ENCODE measurements around the gene ATXN1. TPM values are rescaled to one million over a fixed set of nuclear protein-coding genes. Genes with fewer than 3 reads are reported as not detected.

ATXN1 gene
- total RNA-seq, 1 experiment from 2014 or later, result 5.6 TPM

- H3K56ac ChIP-seq (ENCODE audit: insufficient read length, low read depth, low read length), result no peak overlapping the region
- no peaks in the 10 kb centered on the region for H3K27me3 ChIP-seq (ENCODE audit: insufficient read depth, low read length)
- no peak overlapping the region for H3K4ac ChIP-seq (ENCODE audit: low read depth, low read length)
- no peaks in the 10 kb centered on the region for H3K79me2 ChIP-seq (ENCODE audit: insufficient read depth, low read length)
- H3K23ac ChIP-seq (ENCODE audit: insufficient read length, low read depth, low read length), result no peak overlapping the region
- H3K27ac Mint-ChIP-seq, result no peak overlapping the region; a peak in 1 of 7 replicates
- H3T11ph ChIP-seq (ENCODE audit: low read length), result no peak overlapping the region
- no peak overlapping the region for H2AK5ac ChIP-seq (ENCODE audit: insufficient read length, low read length)
- no peak overlapping the region for H2BK12ac ChIP-seq (ENCODE audit: insufficient read length, low read depth, low read length)
- DNase-seq, result no peak
- H3K18ac ChIP-seq (ENCODE audit: insufficient read length, low read depth, low read length), result no peak overlapping the region
- H3K9me3 ChIP-seq (ENCODE audit: control insufficient read depth, low read depth, low read length), result no peaks in the 10 kb centered on the region
- no peak overlapping the region for H2AFZ ChIP-seq (ENCODE audit: low read length)
- no peak overlapping the region for H2BK15ac ChIP-seq (ENCODE audit: low read depth, low read length)
- peaks cover 12% of the 10 kb centered on the region in 2 experiments for H3K4me1 Mint-ChIP-seq
- no peak overlapping the region for H3K4me2 ChIP-seq (ENCODE audit: insufficient read depth, insufficient read length, low read length)
- H4K91ac ChIP-seq (ENCODE audit: insufficient read length, low read depth, low read length), result no peak overlapping the region
- no peak overlapping the region for H2BK120ac ChIP-seq (ENCODE audit: low read depth, low read length, poor library complexity, severe bottlenecking)
- no peak for TF ChIP-seq CTCF (conservative IDR thresholded peaks at IDR 0.05)
- no peak overlapping the region for H2BK20ac ChIP-seq (ENCODE audit: low read depth, low read length, poor library complexity, severe bottlenecking)
- H2BK5ac ChIP-seq (ENCODE audit: insufficient read length, low read length), result no peak overlapping the region
- no peaks in the 10 kb centered on the region; the same call in 1 of the 2 replicates for H3K27me3 Mint-ChIP-seq (ENCODE audit: low read depth)
- no peak overlapping the region for H3K27ac ChIP-seq (ENCODE audit: insufficient read length, low read depth, low read length)
- H3K4me1 ChIP-seq (ENCODE audit: insufficient read depth, low read length), result no peaks in the 10 kb centered on the region
- no peaks in the 10 kb centered on the region for H3K23me2 ChIP-seq (ENCODE audit: insufficient read length, low read depth, low read length, poor library complexity, severe bottlenecking)
- no CpG with 5 or more reads among the region's 13 CpGs for WGBS (ENCODE audit: extremely low coverage, insufficient read length, low lambda C conversion rate)
- H3K9ac ChIP-seq (ENCODE audit: extremely low read depth, insufficient read length, low read length), result no peak overlapping the region
- H3K36me3 Mint-ChIP-seq (ENCODE audit: insufficient read depth in 1 of 3, low read depth in 3 of 3), result no peaks in the 10 kb centered on the region
- no peaks in the 10 kb centered on the region for H4K20me1 ChIP-seq (ENCODE audit: control insufficient read depth, insufficient read depth, insufficient read length)
- no peaks in the 10 kb centered on the region for H3K79me1 ChIP-seq (ENCODE audit: insufficient read depth, low read depth, low read length, poor library complexity, severe bottlenecking)
- H4K5ac ChIP-seq (ENCODE audit: insufficient read length, low read depth, low read length), result no peak overlapping the region
- no peaks in the 10 kb centered on the region; a peak in 2 of 5 replicates for H3K9me3 Mint-ChIP-seq
- no peak overlapping the region for H3K4me3 Mint-ChIP-seq
- H3K14ac ChIP-seq (ENCODE audit: insufficient read depth, low read length), result no peak overlapping the region
- H4K8ac ChIP-seq (replicated peaks; ENCODE audit: insufficient read length, low read depth, low read length), result no peak overlapping the region
These were observed 423.8 kb downstream of the ATXN1 start for GRCh38 chr6:16337295-16337975.
